Liver (tissue), 9 donors: ENCODE measurements around the gene EMCN. TPM values are rescaled to one million over a fixed set of nuclear protein-coding genes. Genes with fewer than 3 reads are reported as not detected.

Experiments
- DNase-seq: peaks from one replicate; pipeline ENCODE4 v3.0.0-alpha.2; 2017; ENCODE audit warnings: low spot score
- H3K27ac ChIP-seq, 2 donors: one replicate each; pipeline ENCODE4 v1.7.0; 2013; ENCODE audit warnings: inconsistent platforms in 2 of 2, low read length in 2 of 2, control low read depth in 1 of 2, low read depth in 1 of 2, mild to moderate bottlenecking in 1 of 2
- H3K27me3 ChIP-seq, 4 donors: one replicate each; pipeline versions ENCODE4 v1.6.1 to v1.7.0; 2013; ENCODE audit warnings: low read length in 3 of 4, inconsistent platforms in 1 of 4, mild to moderate bottlenecking in 1 of 4, moderate library complexity in 1 of 4; ENCODE audit not compliant: control insufficient read depth in 4 of 4, insufficient read depth in 4 of 4
- H3K36me3 ChIP-seq, 4 donors: one replicate each; pipeline versions ENCODE4 v1.6.1 to v1.7.0; 2013; ENCODE audit warnings: low read length in 3 of 4, mild to moderate bottlenecking in 3 of 4, low read depth in 1 of 4, moderate library complexity in 1 of 4; ENCODE audit not compliant: control insufficient read depth in 4 of 4, insufficient read depth in 3 of 4
- H3K4me1 ChIP-seq, 4 donors: one replicate each; pipeline versions ENCODE4 v1.6.1 to v1.7.0; 2013; ENCODE audit warnings: low read length in 3 of 4, mild to moderate bottlenecking in 3 of 4, moderate library complexity in 1 of 4; ENCODE audit not compliant: control insufficient read depth in 4 of 4, insufficient read depth in 4 of 4
- H3K4me3 ChIP-seq, 3 donors: one replicate each; pipeline versions ENCODE4 v1.6.1 to v1.7.0; 2013; ENCODE audit warnings: low read length in 3 of 3, control low read depth in 1 of 3, low read depth in 1 of 3, mild to moderate bottlenecking in 1 of 3
- H3K9ac ChIP-seq, 2 donors: one replicate each; pipeline ENCODE4 v1.7.0; 2013; ENCODE audit warnings: low read length in 2 of 2, mild to moderate bottlenecking in 2 of 2, moderate library complexity in 2 of 2, control low read depth in 1 of 2, low read depth in 1 of 2
- H3K9me3 ChIP-seq, 4 donors: one replicate each; pipeline versions ENCODE4 v1.6.1 to v1.7.0; 2013; ENCODE audit warnings: low read length in 3 of 4; ENCODE audit not compliant: control insufficient read depth in 4 of 4
- EGR1 ChIP-seq, 2 donors: IDR thresholded peaks; 2 replicates each; pipeline ENCODE4 v1.6.1; 2016 to 2018; ENCODE audit warnings: antibody characterized with exemption in 2 of 2, low read depth in 2 of 2
- FOXA1 ChIP-seq: IDR thresholded peaks from 2 replicates; pipeline ENCODE4 v1.6.1; 2016; ENCODE audit warnings: antibody characterized with exemption
- FOXA2 ChIP-seq: IDR thresholded peaks from 2 replicates; pipeline ENCODE4 v1.6.1; 2016; ENCODE audit warnings: antibody characterized with exemption
- GABPA ChIP-seq, 2 donors: IDR thresholded peaks in 1 of 2; conservative IDR thresholded peaks in 1 of 2; 2 replicates each; pipeline ENCODE4 v1.6.1; 2016; ENCODE audit warnings: antibody characterized with exemption in 2 of 2, mild to moderate bottlenecking in 1 of 2, moderate library complexity in 1 of 2
- HNF4A ChIP-seq, 2 donors: conservative IDR thresholded peaks; 2 replicates each; pipeline ENCODE4 v1.6.1; 2016; ENCODE audit warnings: antibody characterized with exemption in 2 of 2, mild to moderate bottlenecking in 2 of 2
- HNF4G ChIP-seq: IDR thresholded peaks from 2 replicates; pipeline ENCODE4 v1.6.1; 2016; ENCODE audit warnings: antibody characterized with exemption
- JUND ChIP-seq, 2 donors: IDR thresholded peaks; 2 replicates each; pipeline ENCODE4 v1.6.1; 2016; ENCODE audit warnings: antibody characterized with exemption in 2 of 2
- NR2F2 ChIP-seq: IDR thresholded peaks from 2 replicates; pipeline ENCODE4 v1.6.1; 2016; ENCODE audit warnings: antibody characterized with exemption
- RAD21 ChIP-seq, 2 donors: IDR thresholded peaks; 2 replicates each; pipeline ENCODE4 v1.6.1; 2016; ENCODE audit warnings: antibody characterized with exemption in 2 of 2, mild to moderate bottlenecking in 2 of 2
- RXRA ChIP-seq, 2 donors: IDR thresholded peaks; 2 replicates each; pipeline ENCODE4 v1.6.1; 2017 to 2018; ENCODE audit warnings: antibody characterized with exemption in 2 of 2, mild to moderate bottlenecking in 1 of 2
- SP1 ChIP-seq: IDR thresholded peaks from 2 replicates; pipeline ENCODE4 v1.6.1; 2018; ENCODE audit warnings: antibody characterized with exemption, mild to moderate bottlenecking
- TAF1 ChIP-seq: conservative IDR thresholded peaks from 2 replicates; pipeline ENCODE4 v1.6.1; 2016; ENCODE audit warnings: antibody characterized with exemption, mild to moderate bottlenecking
- YY1 ChIP-seq: IDR thresholded peaks from 2 replicates; pipeline ENCODE4 v1.6.1; 2016; ENCODE audit warnings: antibody characterized with exemption, mild to moderate bottlenecking
- WGBS: extraction: QIAGEN DNeasy Blood & Tissue Kit; methylation state at CpG from one replicate; pipeline ENCODE4 v1.1.7; 2013; 5-methylcytosine and 5-hydroxymethylcytosine counted together
- polyA plus RNA-seq, 2 donors: library from polyadenylated mRNA; stranded (reverse) in 1 of 2; unstranded in 1 of 2; fragments of 200-250 nt in 1 of 2; fragments of >200 nt in 1 of 2; fragmentation: Nextera tagmentation in 1 of 2; extraction: Ambion mirVana in 1 of 2; gene quantifications; one replicate each; pipeline versions ENCODE4 v1.2.1 to v1.2.3, GENCODE V29; 2013 to 2015
- total RNA-seq, 2 donors: library from RNA; depleted of rRNA; stranded (reverse); fragments of >200 nt; gene quantifications; one replicate each; pipeline ENCODE4 v1.2.3, GENCODE V29; 2014
- TF ChIP-seq, protein P1 (sequence below): IDR thresholded peaks from 2 replicates; pipeline ENCODE4 v1.6.1; 2016; ENCODE audit warnings: antibody characterized with exemption
- TF ChIP-seq, protein P2 (sequence below): IDR thresholded peaks from 2 replicates; pipeline ENCODE4 v1.6.1; 2016; ENCODE audit warnings: antibody characterized with exemption, mild to moderate bottlenecking
- TF ChIP-seq, protein P3 (sequence below): IDR thresholded peaks from 2 replicates; pipeline ENCODE4 v1.6.1; 2016; ENCODE audit warnings: antibody characterized with exemption
- donor health status: healthy.
- donor health status: healthy.
- donor health status: healthy.
- donor health status: healthy.
- donor health status: healthy.

Gene EMCN
- total and polyA plus RNA-seq, 4 donors, result 1.8 to 4.4 (median 2.5) TPM

DNA sequence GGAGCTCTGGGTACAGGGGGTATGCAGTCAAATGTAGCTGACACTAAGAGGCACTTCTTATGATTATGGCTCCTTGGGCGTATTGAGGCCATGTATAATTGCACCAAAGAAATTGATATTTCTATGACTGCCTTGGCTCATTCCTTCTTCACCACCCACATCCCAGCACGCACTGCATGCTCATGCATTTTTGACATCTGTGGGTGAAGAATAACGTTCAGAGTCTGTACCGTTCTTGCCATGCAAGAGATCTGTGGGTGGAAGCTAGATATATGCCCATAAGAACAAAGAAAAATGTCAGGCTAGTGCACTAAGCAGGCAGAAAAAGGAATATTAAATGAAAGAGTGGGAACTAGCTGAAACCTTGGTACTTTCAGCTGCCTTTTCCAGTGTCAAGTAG lies 93.4 kb downstream of the EMCN start:
- no peaks in the 10 kb centered on the region for H3K27me3 ChIP-seq
- no peak overlapping the region for H3K27ac ChIP-seq
- H3K9me3 ChIP-seq, result no peaks in the 10 kb centered on the region
- H3K4me3 ChIP-seq, result no peak overlapping the region
- 84% methylated on average over 4 of the region's 4 CpGs for WGBS
- H3K36me3 ChIP-seq, result no peaks in the 10 kb centered on the region
- no peak for DNase-seq
- no peaks in the 10 kb centered on the region for H3K4me1 ChIP-seq
- TF ChIP-seq HNF4A (conservative IDR thresholded peaks at IDR 0.05), result no peak
- no peak for TF ChIP-seq FOXA2
- TF ChIP-seq, protein P1, sequence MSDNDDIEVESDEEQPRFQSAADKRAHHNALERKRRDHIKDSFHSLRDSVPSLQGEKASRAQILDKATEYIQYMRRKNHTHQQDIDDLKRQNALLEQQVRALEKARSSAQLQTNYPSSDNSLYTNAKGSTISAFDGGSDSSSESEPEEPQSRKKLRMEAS, result no peak
- no peak for TF ChIP-seq RXRA (IDR thresholded peaks at IDR 0.05)
- TF ChIP-seq TAF1, result no peak
- no peak for TF ChIP-seq FOXA1
- H3K9ac ChIP-seq, result no peak overlapping the region

DNA sequence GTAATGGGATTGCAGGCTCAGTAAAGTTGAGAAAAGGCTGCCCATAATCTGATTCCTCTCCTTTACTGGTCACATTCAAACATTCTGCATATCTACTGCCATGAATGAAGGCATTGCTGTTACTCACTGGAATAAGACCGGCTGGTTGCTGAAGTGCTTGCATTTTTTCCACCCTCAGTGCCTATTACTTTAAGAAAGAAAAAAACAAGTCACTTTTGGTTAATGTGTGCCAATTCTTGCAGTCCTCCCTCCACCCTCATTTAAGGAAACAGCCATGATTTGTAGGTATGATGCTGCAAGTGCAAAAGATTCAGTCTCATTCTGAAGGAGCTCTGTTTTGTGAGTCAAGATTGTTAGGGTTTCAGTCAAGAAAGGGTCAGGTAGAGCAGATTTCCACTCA lies 94.9 kb downstream of the EMCN start:
- no peaks in the 10 kb centered on the region for H3K36me3 ChIP-seq
- no peak for TF ChIP-seq SP1
- TF ChIP-seq EGR1 (IDR thresholded peaks at IDR 0.05; ENCODE audit: low read depth in 2 of 2), result no peak
- TF ChIP-seq YY1, result no peak
- no peak for TF ChIP-seq RAD21 (IDR thresholded peaks at IDR 0.05)
- TF ChIP-seq, protein P2, sequence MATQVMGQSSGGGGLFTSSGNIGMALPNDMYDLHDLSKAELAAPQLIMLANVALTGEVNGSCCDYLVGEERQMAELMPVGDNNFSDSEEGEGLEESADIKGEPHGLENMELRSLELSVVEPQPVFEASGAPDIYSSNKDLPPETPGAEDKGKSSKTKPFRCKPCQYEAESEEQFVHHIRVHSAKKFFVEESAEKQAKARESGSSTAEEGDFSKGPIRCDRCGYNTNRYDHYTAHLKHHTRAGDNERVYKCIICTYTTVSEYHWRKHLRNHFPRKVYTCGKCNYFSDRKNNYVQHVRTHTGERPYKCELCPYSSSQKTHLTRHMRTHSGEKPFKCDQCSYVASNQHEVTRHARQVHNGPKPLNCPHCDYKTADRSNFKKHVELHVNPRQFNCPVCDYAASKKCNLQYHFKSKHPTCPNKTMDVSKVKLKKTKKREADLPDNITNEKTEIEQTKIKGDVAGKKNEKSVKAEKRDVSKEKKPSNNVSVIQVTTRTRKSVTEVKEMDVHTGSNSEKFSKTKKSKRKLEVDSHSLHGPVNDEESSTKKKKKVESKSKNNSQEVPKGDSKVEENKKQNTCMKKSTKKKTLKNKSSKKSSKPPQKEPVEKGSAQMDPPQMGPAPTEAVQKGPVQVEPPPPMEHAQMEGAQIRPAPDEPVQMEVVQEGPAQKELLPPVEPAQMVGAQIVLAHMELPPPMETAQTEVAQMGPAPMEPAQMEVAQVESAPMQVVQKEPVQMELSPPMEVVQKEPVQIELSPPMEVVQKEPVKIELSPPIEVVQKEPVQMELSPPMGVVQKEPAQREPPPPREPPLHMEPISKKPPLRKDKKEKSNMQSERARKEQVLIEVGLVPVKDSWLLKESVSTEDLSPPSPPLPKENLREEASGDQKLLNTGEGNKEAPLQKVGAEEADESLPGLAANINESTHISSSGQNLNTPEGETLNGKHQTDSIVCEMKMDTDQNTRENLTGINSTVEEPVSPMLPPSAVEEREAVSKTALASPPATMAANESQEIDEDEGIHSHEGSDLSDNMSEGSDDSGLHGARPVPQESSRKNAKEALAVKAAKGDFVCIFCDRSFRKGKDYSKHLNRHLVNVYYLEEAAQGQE, result no peak
- no peak for TF ChIP-seq JUND (IDR thresholded peaks at IDR 0.05)
- TF ChIP-seq, protein P1, result no peak
- TF ChIP-seq, protein P3, sequence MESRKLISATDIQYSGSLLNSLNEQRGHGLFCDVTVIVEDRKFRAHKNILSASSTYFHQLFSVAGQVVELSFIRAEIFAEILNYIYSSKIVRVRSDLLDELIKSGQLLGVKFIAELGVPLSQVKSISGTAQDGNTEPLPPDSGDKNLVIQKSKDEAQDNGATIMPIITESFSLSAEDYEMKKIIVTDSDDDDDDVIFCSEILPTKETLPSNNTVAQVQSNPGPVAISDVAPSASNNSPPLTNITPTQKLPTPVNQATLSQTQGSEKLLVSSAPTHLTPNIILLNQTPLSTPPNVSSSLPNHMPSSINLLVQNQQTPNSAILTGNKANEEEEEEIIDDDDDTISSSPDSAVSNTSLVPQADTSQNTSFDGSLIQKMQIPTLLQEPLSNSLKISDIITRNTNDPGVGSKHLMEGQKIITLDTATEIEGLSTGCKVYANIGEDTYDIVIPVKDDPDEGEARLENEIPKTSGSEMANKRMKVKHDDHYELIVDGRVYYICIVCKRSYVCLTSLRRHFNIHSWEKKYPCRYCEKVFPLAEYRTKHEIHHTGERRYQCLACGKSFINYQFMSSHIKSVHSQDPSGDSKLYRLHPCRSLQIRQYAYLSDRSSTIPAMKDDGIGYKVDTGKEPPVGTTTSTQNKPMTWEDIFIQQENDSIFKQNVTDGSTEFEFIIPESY, result no peak
- TF ChIP-seq HNF4A (conservative IDR thresholded peaks at IDR 0.05), result no peak
- TF ChIP-seq GABPA (IDR thresholded peaks at IDR 0.05 in 1 of 2, conservative IDR thresholded peaks at IDR 0.05 in 1 of 2), result no peak
- no peak for TF ChIP-seq FOXA2
- TF ChIP-seq TAF1, result no peak
- no peak for TF ChIP-seq FOXA1
- TF ChIP-seq NR2F2, result no peak
- no peak for TF ChIP-seq HNF4G
- DNase-seq, result no peak
- H3K9ac ChIP-seq, result no peak overlapping the region
- H3K4me1 ChIP-seq, result no peaks in the 10 kb centered on the region
- no peak overlapping the region for H3K4me3 ChIP-seq
- no peaks in the 10 kb centered on the region for H3K27me3 ChIP-seq
- no peaks in the 10 kb centered on the region for H3K9me3 ChIP-seq
- WGBS, result 48% methylated on average over 1 of the region's 1 CpG
- no peak overlapping the region for H3K27ac ChIP-seq
